NCI-H748 (cell line): ENCODE results near the gene SRGAP2.
"Not testable (repeated sequence)": the region's sequence is repeated elsewhere in the genome, so short reads cannot be mapped to it uniquely, and the experiment has no call there.

Experiments
- DNase-seq: peaks from one replicate; lab custom pipeline; 2025; ENCODE audit not compliant: unreplicated experiment; lab: John Stamatoyannopoulos, UW

SRGAP2 gene

DNA sequence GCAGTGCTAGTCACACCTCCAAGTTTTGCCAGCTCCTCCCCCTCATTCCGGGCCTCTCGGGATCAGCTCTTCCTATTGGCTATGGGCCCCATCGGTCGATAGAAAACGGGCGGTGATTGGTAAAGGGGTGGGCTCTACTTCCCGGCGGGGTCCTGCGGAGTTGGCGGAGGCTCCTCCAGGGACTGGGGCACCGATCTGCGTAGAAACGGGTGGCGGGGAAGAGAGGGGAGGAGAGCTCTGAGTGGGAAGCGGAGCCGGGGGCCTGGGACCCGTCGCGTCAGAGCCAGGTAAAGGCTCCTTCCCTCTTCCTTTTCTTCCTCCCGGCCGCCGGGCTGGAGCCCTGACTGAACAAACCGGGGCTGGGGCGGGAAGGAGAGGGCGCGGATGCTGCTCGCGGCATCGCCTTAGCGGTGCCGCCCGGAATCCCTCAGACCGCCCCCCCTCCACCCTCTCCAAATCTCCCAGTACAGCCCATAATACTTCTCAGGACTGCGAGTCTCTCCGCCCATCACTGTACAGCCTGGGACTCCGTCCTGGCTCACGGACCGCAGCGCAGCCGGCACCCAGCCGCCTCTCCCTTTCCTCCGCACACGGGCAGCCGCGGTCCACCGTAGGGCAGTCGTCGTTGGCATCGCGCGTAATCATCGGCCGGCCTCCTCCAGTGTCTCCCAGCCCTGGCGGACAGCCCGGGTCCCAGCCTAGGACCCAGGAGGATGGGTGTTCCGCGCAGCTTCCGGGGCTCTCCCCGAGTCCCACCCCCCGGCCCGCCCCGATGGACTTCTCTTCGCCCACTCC is at the start of gene SRGAP2:
Gene SRGAP2, plus strand, starts transcription at position 178 of the 795 bp plus-strand sequence. CDS start 2,430 bp downstream, outside the sequence.
- DNase-seq, result peak; percentile 42

GRCh38 chr1:206167350-206168029 is 35.9 kb upstream of the SRGAP2 start:
- not testable (repeated sequence) for DNase-seq

GRCh38 chr1:206169794-206170193 is 33.5 kb upstream of the SRGAP2 start:
- DNase-seq, result not testable (repeated sequence)

DNA sequence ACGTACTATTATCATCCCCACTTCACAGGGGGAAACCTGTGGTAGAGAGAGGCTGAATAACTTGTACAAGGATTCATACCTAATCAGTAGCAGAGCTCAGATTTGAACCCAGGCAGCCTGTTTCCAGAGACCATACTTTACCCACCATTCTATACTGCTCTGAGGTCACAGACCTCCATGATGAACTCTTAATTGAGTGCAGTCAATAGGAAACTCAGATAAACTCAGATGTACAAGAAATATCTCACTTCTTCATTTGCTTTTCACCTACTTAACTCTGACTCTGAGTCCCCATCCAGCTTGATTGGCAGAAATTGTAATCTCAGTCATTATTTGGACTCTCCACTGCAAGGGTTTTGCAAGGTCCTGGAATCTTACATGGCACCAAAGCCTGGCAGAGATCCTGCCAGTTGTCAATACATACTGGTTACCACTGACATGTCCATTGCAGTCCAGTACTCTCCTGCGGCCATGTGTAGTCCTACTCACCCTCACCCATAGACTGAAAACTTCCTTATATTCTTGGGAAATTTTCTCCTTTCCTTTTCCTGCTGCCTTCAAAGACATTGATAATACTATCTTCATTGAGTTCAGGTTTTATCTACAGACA is 30.1 kb upstream of the SRGAP2 start:
- DNase-seq, result not testable (repeated sequence)

- DNase-seq, result not testable (repeated sequence)
These were observed 29.0 kb upstream of the SRGAP2 start for GRCh38 chr1:206174182-206174868.

DNA sequence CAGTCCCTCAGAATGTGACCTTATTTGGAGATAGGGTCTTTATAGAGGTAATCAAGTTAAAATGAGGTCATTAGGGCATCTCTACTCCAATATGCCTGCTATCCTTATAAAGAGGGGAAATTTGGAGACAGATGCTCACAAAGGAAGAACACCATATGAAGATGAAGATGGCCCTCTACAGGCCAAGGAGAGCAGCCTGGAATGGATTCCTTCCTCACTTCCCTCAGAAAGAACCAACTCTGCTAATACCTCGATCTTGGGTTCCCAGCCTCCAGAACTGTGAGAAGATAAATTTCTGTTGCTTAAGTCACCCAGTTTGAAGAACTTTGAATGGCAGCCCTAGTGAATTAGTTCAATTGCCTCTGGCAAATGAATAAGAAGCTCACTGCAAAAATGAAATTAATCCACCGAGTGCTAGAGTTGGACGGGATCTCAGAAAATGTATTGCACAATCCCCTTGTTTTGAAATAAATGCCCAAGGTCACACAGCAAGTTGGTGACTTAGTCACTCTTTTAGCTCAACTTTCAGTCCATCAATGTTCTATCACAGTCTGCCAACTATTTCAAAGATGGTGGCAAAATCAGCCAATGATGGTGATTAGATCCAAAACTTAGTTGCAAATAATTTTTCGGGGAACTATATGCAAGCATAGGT is 27.8 kb upstream of the SRGAP2 start:
- not testable (repeated sequence) for DNase-seq

GRCh38 chr1:206176114-206176502 is 27.2 kb upstream of the SRGAP2 start:
- not testable (repeated sequence) for DNase-seq

GRCh38 chr1:206178061-206178989 is 25.0 kb upstream of the SRGAP2 start:
- not testable (repeated sequence) for DNase-seq

- not testable (repeated sequence) for DNase-seq
These were observed 23.7 kb upstream of the SRGAP2 start for GRCh38 chr1:206179666-206180065.

DNA sequence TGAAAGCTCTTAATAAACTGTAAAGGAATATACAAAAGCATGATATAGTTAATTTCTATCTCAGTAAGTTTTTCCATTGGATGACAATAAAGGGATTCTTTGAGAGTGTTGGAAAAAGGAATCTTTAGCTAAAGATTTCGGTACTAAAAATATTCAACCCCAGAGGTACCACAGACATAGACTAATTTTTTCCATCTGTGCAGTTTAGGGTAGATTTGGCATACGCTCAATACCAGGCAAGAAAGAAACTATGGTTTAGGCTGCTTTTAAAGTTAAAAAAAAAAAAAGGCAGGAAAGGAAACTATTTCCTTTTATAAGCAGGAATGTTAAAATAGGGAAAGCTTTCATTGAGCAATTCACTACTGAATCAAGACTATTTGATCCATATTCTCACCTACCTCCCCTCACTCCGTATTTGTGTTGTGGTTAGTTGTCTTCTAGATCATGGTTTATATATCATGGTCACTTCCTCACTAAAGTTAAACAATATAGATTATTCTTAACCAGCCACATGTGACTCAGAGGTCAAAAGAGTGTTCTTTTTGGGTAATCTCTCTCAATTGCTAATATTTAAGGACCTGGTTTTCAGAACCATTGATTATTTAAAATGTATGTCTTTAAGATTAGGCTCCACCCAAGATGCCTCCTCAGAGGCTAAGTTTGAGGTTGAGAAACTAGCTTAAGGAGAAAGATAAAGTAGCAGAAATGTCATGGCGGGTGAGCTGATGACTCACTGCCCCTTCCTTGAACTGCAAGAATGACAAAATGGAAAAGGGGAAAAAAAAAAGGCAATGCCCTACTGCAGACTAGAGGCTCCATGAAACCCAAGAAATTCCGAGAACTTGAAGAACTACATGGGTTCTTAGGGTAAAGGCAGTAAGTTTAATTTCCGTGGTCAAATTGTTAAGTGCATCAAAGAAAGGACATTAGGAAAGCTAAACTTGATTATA is 20.7 kb upstream of the SRGAP2 start:
- DNase-seq, result not testable (repeated sequence)

DNA sequence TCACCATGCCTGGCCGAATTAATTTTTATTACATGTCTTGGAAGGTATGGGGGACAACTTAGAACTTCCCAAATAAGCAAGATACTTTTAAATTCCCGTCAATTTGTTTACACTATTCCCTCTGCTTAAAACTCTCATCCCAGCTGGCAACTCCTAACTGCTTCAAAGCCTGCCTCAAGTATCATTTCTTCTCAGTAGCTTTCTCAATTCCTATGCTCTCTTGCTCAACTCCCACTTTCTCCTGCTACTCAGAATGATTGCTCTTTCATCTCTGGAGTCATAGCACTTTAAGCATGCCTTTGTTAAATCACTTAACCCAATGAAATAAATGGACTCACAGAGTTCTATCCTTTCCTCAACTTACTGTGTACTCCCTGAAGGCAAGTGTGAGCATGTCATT is 19.6 kb upstream of the SRGAP2 start:
- not testable (repeated sequence) for DNase-seq

DNA sequence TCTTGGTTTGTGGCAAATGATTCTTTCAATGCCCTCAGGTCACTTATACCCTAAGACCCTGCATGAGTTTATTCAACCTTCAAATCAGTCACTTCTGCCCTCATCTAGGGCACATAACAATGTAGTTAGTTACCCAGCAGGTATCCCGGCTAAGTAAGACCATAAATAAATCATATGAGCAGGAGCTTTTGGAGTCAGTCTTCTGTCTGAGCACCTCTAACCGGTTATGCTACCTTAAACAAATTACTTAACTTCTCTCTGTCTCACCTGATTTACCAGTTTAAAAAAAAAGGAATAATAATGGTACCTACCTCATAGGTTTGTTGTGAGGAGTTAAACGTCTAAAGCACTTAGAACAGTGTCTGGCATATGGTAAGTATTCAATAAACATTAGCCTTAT is 17.6 kb upstream of the SRGAP2 start:
- not testable (repeated sequence) for DNase-seq

- DNase-seq, result not testable (repeated sequence)
These were observed 16.5 kb upstream of the SRGAP2 start for GRCh38 chr1:206186826-206187225.

DNA sequence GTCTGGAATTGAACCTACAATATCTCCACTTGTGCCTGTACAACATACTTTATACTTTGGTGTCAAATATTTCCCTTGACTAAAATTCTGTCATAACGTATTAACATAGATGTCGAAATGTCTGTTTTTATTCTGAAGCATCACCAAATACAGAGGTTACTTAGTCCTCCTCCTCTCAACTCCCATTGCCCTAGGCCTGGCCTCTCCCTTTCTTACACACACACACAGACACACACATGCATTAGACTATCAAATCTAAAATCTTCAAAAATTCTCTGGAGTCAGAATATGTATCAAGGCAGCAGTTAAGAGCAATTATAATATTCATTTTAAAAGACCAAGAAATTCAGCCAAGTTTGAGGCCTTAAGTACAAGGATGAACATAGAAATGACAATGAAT is 8.2 kb upstream of the SRGAP2 start:
- DNase-seq, result not testable (repeated sequence)

DNA sequence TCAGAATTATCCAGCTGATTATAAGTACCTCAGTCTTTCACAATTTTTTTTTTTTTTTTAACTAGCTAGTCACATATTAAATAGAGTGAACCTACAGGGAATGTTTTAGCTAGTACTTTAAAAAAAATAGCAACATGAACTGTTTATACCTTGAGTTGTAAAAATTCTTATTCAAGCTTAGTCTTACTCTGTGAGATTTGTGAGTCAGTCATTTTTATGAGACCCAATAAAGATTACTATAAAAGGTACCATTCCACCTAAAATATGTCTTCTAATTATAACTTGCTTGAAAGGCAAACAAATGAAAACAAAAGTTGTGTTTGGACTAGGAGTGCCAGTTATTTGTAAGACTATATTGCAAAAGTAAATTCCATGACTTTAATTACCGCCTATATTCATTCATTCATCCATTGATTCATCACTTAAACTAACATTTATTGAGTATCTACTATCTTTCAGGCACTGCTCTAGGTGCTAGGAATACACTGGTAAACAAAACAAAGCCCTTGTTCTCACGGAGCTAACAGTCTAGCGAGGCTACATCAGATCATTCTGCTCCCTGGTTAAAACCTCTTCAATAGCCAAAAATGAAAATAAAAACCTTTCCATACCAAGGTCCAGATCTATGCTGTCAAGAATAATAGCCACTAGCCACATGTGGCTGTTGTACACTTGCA is 6.5 kb upstream of the SRGAP2 start:
- not testable (repeated sequence) for DNase-seq

DNA sequence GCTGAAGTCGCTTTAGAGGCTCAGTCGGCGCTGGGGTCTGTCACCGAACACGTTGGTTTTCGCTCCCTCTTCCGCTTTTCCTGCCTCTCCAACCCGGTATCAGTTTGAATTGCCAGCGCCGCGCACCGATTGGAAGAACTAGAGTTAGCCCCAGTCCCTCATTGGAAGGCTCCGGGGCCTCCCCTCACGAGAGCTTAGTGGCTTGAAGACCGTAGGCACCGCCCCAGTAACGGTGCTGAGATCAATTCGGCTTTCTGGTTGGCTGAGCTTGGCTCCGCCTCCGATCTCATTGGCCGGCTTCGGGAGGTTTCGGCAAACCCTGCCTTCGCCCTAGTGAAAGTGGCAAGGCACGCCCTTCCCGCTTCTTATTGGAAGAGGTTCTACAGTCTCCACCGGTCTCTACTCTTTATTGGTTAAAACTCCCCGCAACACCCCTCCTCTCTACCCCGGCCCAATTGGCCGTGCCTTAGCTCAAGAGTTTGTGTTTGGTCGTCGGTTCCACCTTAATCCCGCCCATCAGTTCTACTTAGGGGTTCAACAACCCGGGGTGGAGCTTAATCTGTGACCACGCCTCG is 465 bp upstream of the SRGAP2 start, which contains the start of gene FAM72A:
Gene FAM72A, minus strand, starts transcription at position 51 of the 575 bp plus-strand sequence. CDS start 814 bp downstream, outside the sequence.
- DNase-seq, result peak; percentile 99

DNA sequence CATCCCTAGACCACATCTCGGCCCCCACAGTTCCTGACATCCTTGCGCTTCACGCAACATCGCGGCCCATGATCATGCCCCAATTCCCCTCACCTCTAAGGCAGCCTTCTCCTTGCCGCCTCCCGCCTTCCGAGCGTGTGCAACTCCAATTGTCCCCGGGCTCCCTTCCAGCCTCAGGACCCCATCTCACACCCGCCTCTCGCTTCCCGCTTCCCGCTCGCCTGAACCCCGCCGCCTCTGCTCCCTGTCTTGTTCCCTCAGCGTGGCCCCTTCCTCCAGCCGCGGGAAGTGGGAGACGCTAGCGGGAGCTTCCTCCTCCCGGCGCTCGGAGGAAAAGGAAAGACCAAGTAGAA is 794 bp downstream of the SRGAP2 start:
- DNase-seq, result not testable (repeated sequence)
